ENCODE data around the gene RNF157.

The RNF157 gene

GRCh38 chr17:76263896-76264295, 23.6 kb upstream of the RNF157 start:
- no peak for DNase-seq
- no peaks in the 10 kb centered on the region for H3K36me3 ChIP-seq (ENCODE audit: control insufficient read depth, insufficient read depth, low read length)
- no peak overlapping the region for H2AK5ac ChIP-seq (ENCODE audit: low read length)
- H3K79me2 ChIP-seq (ENCODE audit: control insufficient read depth, insufficient read depth, low read length), result peaks cover 9% of the 10 kb centered on the region
- no peak overlapping the region for H2BK15ac ChIP-seq (replicated peaks; ENCODE audit: low read depth)
- no CpG with 5 or more reads among the region's 5 CpGs for WGBS (ENCODE audit: extremely low coverage, insufficient coverage, low lambda C conversion rate)
- H4K5ac ChIP-seq (ENCODE audit: low read length), result no peak overlapping the region
- no peak overlapping the region for H3K4ac ChIP-seq (ENCODE audit: low read depth, low read length)
- H3K4me3 ChIP-seq (ENCODE audit: low read length), result no peak overlapping the region
- H3K18ac ChIP-seq (ENCODE audit: low read length), result no peak overlapping the region
- H3K27ac ChIP-seq (ENCODE audit: low read depth, low read length), result no peak overlapping the region
- no peaks in the 10 kb centered on the region for H3K27me3 ChIP-seq (ENCODE audit: insufficient read depth, low read length, poor library complexity)
- no peak overlapping the region for H2BK5ac ChIP-seq (ENCODE audit: low read length)
- H4K8ac ChIP-seq (ENCODE audit: low read depth, low read length), result no peak overlapping the region
- H3K4me2 ChIP-seq (ENCODE audit: low read length), result no peak overlapping the region
- no peak overlapping the region for H3K9ac ChIP-seq (ENCODE audit: low read length)
- H3K79me1 ChIP-seq (ENCODE audit: low read length), result peaks cover 4% of the 10 kb centered on the region
- H2BK120ac ChIP-seq (ENCODE audit: low read depth, low read length), result no peak overlapping the region
- no peak overlapping the region for H3K23ac ChIP-seq (ENCODE audit: low read length)
- peaks cover 9% of the 10 kb centered on the region for H3K4me1 ChIP-seq (ENCODE audit: control insufficient read depth, low read depth, low read length)
- H3K56ac ChIP-seq (ENCODE audit: low read length), result no peak overlapping the region

- Histone ChIP-seq H3K27me3 (ENCODE audit: insufficient read depth, low read length, poor library complexity) (no peaks in the 10 kb centered on the region), H3K4me2 (ENCODE audit: low read length) (no peak overlapping the region), H2BK5ac (ENCODE audit: low read length) (no peak overlapping the region), H3K79me1 (ENCODE audit: low read length) (peaks cover 3% of the 10 kb centered on the region), H3K23ac (ENCODE audit: low read length) (no peak overlapping the region), H3K79me2 (ENCODE audit: control insufficient read depth, insufficient read depth, low read length) (peaks cover 7% of the 10 kb centered on the region), H4K8ac (ENCODE audit: low read depth, low read length) (no peak overlapping the region), H2BK15ac (replicated peaks; ENCODE audit: low read depth) (no peak overlapping the region), H2BK120ac (ENCODE audit: low read depth, low read length) (no peak overlapping the region), H3K4me1 (ENCODE audit: control insufficient read depth, low read depth, low read length) (peaks cover 6% of the 10 kb centered on the region), H3K4ac (ENCODE audit: low read depth, low read length) (no peak overlapping the region), H3K9ac (ENCODE audit: low read length) (no peak overlapping the region), H3K27ac (ENCODE audit: low read depth, low read length) (no peak overlapping the region), H3K56ac (ENCODE audit: low read length) (peak overlapping the region; percentile 42), H2AK5ac (ENCODE audit: low read length) (no peak overlapping the region), H3K36me3 (ENCODE audit: control insufficient read depth, insufficient read depth, low read length) (no peaks in the 10 kb centered on the region), H3K4me3 (ENCODE audit: low read length) (no peak overlapping the region), H4K5ac (ENCODE audit: low read length) (no peak overlapping the region), H3K18ac (ENCODE audit: low read length) (no peak overlapping the region)
- no peak for DNase-seq
- no CpG with 5 or more reads among the region's 9 CpGs for WGBS (ENCODE audit: extremely low coverage, insufficient coverage, low lambda C conversion rate)
These were observed 22.5 kb upstream of the RNF157 start for GRCh38 chr17:76262732-76263344.

GRCh38 chr17:76261421-76262215, 21.3 kb upstream of the RNF157 start:
- Histone ChIP-seq H3K4me1 (ENCODE audit: control insufficient read depth, low read depth, low read length) (peaks cover 2% of the 10 kb centered on the region), H3K79me1 (ENCODE audit: low read length) (peaks cover 2% of the 10 kb centered on the region), H3K36me3 (ENCODE audit: control insufficient read depth, insufficient read depth, low read length) (no peaks in the 10 kb centered on the region), H4K8ac (ENCODE audit: low read depth, low read length) (no peak overlapping the region), H3K4ac (ENCODE audit: low read depth, low read length) (no peak overlapping the region), H3K23ac (ENCODE audit: low read length) (no peak overlapping the region), H2BK15ac (replicated peaks; ENCODE audit: low read depth) (no peak overlapping the region), H4K5ac (ENCODE audit: low read length) (no peak overlapping the region), H2BK120ac (ENCODE audit: low read depth, low read length) (no peak overlapping the region), H3K4me2 (ENCODE audit: low read length) (no peak overlapping the region), H2AK5ac (ENCODE audit: low read length) (no peak overlapping the region), H3K79me2 (ENCODE audit: control insufficient read depth, insufficient read depth, low read length) (peaks cover 4% of the 10 kb centered on the region), H3K27me3 (ENCODE audit: insufficient read depth, low read length, poor library complexity) (no peaks in the 10 kb centered on the region), H3K56ac (ENCODE audit: low read length) (no peak overlapping the region), H3K4me3 (ENCODE audit: low read length) (no peak overlapping the region), H3K27ac (ENCODE audit: low read depth, low read length) (no peak overlapping the region), H3K9ac (ENCODE audit: low read length) (no peak overlapping the region), H3K18ac (ENCODE audit: low read length) (no peak overlapping the region), H2BK5ac (ENCODE audit: low read length) (no peak overlapping the region)
- WGBS (ENCODE audit: extremely low coverage, insufficient coverage, low lambda C conversion rate), result no CpG with 5 or more reads among the region's 23 CpGs
- no peak for DNase-seq

GRCh38 chr17:76260669-76261068, 20.4 kb upstream of the RNF157 start:
- WGBS (ENCODE audit: extremely low coverage, insufficient coverage, low lambda C conversion rate), result no CpG with 5 or more reads among the region's 5 CpGs
- DNase-seq, result no peak
- H4K5ac ChIP-seq (ENCODE audit: low read length), result no peak overlapping the region

GRCh38 chr17:76260220-76260619, 19.9 kb upstream of the RNF157 start:
- no peak overlapping the region for H2BK15ac ChIP-seq (replicated peaks; ENCODE audit: low read depth)
- peaks cover 2% of the 10 kb centered on the region for H3K4me1 ChIP-seq (ENCODE audit: control insufficient read depth, low read depth, low read length)
- H3K18ac ChIP-seq (ENCODE audit: low read length), result no peak overlapping the region
- H3K56ac ChIP-seq (ENCODE audit: low read length), result no peak overlapping the region
- H3K36me3 ChIP-seq (ENCODE audit: control insufficient read depth, insufficient read depth, low read length), result no peaks in the 10 kb centered on the region
- H3K9ac ChIP-seq (ENCODE audit: low read length), result no peak overlapping the region
- no peak overlapping the region for H3K4me2 ChIP-seq (ENCODE audit: low read length)
- no CpG with 5 or more reads among the region's 7 CpGs for WGBS (ENCODE audit: extremely low coverage, insufficient coverage, low lambda C conversion rate)
- no peak overlapping the region for H2AK5ac ChIP-seq (ENCODE audit: low read length)
- no peak overlapping the region for H3K4me3 ChIP-seq (ENCODE audit: low read length)
- no peak for DNase-seq
- no peak overlapping the region for H4K8ac ChIP-seq (ENCODE audit: low read depth, low read length)
- H2BK120ac ChIP-seq (ENCODE audit: low read depth, low read length), result no peak overlapping the region
- no peak overlapping the region for H3K23ac ChIP-seq (ENCODE audit: low read length)
- no peaks in the 10 kb centered on the region for H3K79me2 ChIP-seq (ENCODE audit: control insufficient read depth, insufficient read depth, low read length)
- no peak overlapping the region for H2BK5ac ChIP-seq (ENCODE audit: low read length)
- H3K79me1 ChIP-seq (ENCODE audit: low read length), result no peaks in the 10 kb centered on the region
- no peak overlapping the region for H3K27ac ChIP-seq (ENCODE audit: low read depth, low read length)
- no peaks in the 10 kb centered on the region for H3K27me3 ChIP-seq (ENCODE audit: insufficient read depth, low read length, poor library complexity)
- H3K4ac ChIP-seq (ENCODE audit: low read depth, low read length), result no peak overlapping the region
- no peak overlapping the region for H4K5ac ChIP-seq (ENCODE audit: low read length)

More at GRCh38 chr17:76260669-76261068, 20.4 kb upstream of the RNF157 start:
- Histone ChIP-seq H3K56ac (ENCODE audit: low read length) (no peak overlapping the region), H3K4me2 (ENCODE audit: low read length) (no peak overlapping the region), H2BK120ac (ENCODE audit: low read depth, low read length) (no peak overlapping the region), H3K4me3 (ENCODE audit: low read length) (no peak overlapping the region), H3K18ac (ENCODE audit: low read length) (no peak overlapping the region), H3K79me2 (ENCODE audit: control insufficient read depth, insufficient read depth, low read length) (peaks cover under 1% of the 10 kb centered on the region), H3K4ac (ENCODE audit: low read depth, low read length) (no peak overlapping the region), H3K79me1 (ENCODE audit: low read length) (no peaks in the 10 kb centered on the region), H3K36me3 (ENCODE audit: control insufficient read depth, insufficient read depth, low read length) (no peaks in the 10 kb centered on the region), H3K27ac (ENCODE audit: low read depth, low read length) (no peak overlapping the region), H3K4me1 (ENCODE audit: control insufficient read depth, low read depth, low read length) (peaks cover 2% of the 10 kb centered on the region), H4K8ac (ENCODE audit: low read depth, low read length) (no peak overlapping the region), H2BK5ac (ENCODE audit: low read length) (no peak overlapping the region), H2AK5ac (ENCODE audit: low read length) (no peak overlapping the region), H2BK15ac (replicated peaks; ENCODE audit: low read depth) (no peak overlapping the region), H3K9ac (ENCODE audit: low read length) (no peak overlapping the region), H3K27me3 (ENCODE audit: insufficient read depth, low read length, poor library complexity) (no peaks in the 10 kb centered on the region), H3K23ac (ENCODE audit: low read length) (no peak overlapping the region)
